CD4-positive, alpha-beta T cell (primary cell): Measurements from ENCODE around the gene BTBD18. TPM values are rescaled to one million over a fixed set of nuclear protein-coding genes. Genes with fewer than 3 reads are reported as not detected.
A peak's percentile ranks its signal among the peaks of the same experiment; 100 is the strongest.

Source experiments
- ATAC-seq: fragments of 200-7000 bp; cut with Tn5 transposase; one replicate; pipeline ENCODE4 v1.10.0; 2022; ENCODE audit warnings: mild to moderate bottlenecking; ENCODE audit not compliant: poor library complexity
- CTCF ChIA-PET: fragments of 350-600 bp; sonication (Branson Sonifier 250); formaldehyde crosslinking; loops from one replicate; lab custom pipeline; 2021; ENCODE audit warnings: antibody characterized with exemption, inconsistent platforms; lab: Charles Lee
- POLR2A ChIA-PET: fragments of 350-600 bp; sonication (Branson Sonifier 250); formaldehyde crosslinking; loops from one replicate; lab custom pipeline; 2021; ENCODE audit warnings: antibody characterized with exemption, inconsistent platforms; lab: Charles Lee
- DNase-seq, 14 experiments: peaks; one replicate each; pipeline ENCODE4 v3.0.0-alpha.2; 2013 to 2020; ENCODE audit warnings: mixed read lengths in 2 of 14
- H3K27ac ChIP-seq, 2 donors: one replicate each; pipeline versions ENCODE4 v1.5.1 to v1.7.0; 2013; ENCODE audit warnings: low read length in 2 of 2, low read depth in 1 of 2, mild to moderate bottlenecking in 1 of 2
- H3K27me3 ChIP-seq, 2 experiments: 1 replicate in 1 of 2; 2 replicates in 1 of 2; pipeline versions ENCODE4 v1.6.1 to v1.7.0; 2013; ENCODE audit warnings: low read length in 2 of 2, control low read depth in 1 of 2, mild to moderate bottlenecking in 1 of 2, moderate library complexity in 1 of 2; ENCODE audit not compliant: insufficient read depth in 2 of 2, control insufficient read depth in 1 of 2
- H3K36me3 ChIP-seq: one replicate; pipeline ENCODE4 v1.6.1; 2013; ENCODE audit warnings: low read length, control low read depth; ENCODE audit not compliant: insufficient read depth
- H3K4me1 ChIP-seq: one replicate; pipeline ENCODE4 v1.6.1; 2013; ENCODE audit warnings: low read length, control low read depth; ENCODE audit not compliant: insufficient read depth
- H3K4me3 ChIP-seq: one replicate; pipeline ENCODE4 v1.5.1; 2013; ENCODE audit warnings: mild to moderate bottlenecking, low read length, moderate library complexity
- H3K9me3 ChIP-seq, 2 experiments: 1 replicate in 1 of 2; 2 replicates in 1 of 2; pipeline versions ENCODE4 v1.6.1 to v1.7.0; 2013; ENCODE audit warnings: low read length in 2 of 2, mild to moderate bottlenecking in 2 of 2, control low read depth in 1 of 2, moderate library complexity in 1 of 2; ENCODE audit not compliant: control insufficient read depth in 1 of 2, insufficient read depth in 1 of 2
- H3K27ac Mint-ChIP-seq: one replicate; pipeline ENCODE4 v1.8.0; 2020; ENCODE audit warnings: mixed read lengths
- H3K27me3 Mint-ChIP-seq: one replicate; pipeline ENCODE4 v1.8.0; 2021; ENCODE audit warnings: mixed read lengths
- H3K36me3 Mint-ChIP-seq: one replicate; pipeline ENCODE4 v1.8.0; 2021; ENCODE audit warnings: low read depth, mixed read lengths
- H3K4me1 Mint-ChIP-seq: one replicate; pipeline ENCODE4 v1.8.0; 2021; ENCODE audit warnings: low read depth, mixed read lengths
- H3K4me3 Mint-ChIP-seq: one replicate; pipeline ENCODE4 v1.8.0; 2020; ENCODE audit warnings: mild to moderate bottlenecking, mixed read lengths
- H3K9me3 Mint-ChIP-seq: one replicate; pipeline ENCODE4 v1.8.0; 2020; ENCODE audit warnings: mixed read lengths
- CTCF ChIP-seq: fragments of 200-600 bp; IDR thresholded peaks from one replicate; pipeline ENCODE4 v1.8.0; 2022; ENCODE audit warnings: antibody characterized with exemption, mild to moderate bottlenecking
- intact Hi-C, 2 experiments: fragments of 100-400 bp; cut with DNase I in 1 of 2; cut with micrococcal nuclease in 1 of 2; formaldehyde crosslinking; loops; one replicate each; pipeline versions ENCODE4 v1.15.1 to v1.9.0; 2023 to 2025; cut with DNase I, micrococcal nuclease
- polyA plus RNA-seq, 2 donors: library from polyadenylated mRNA; unstranded; fragments of 120-200 nt; gene quantifications; one replicate each; pipeline ENCODE4 v1.2.1, GENCODE V29; 2013
- total RNA-seq, 174 experiments: library from RNA in 2 of 174; stranded (reverse) in 2 of 174; gene quantifications; one replicate each; pipeline ENCODE4 v1.2.3 and lab custom pipeline; 2021 to 2026

Gene BTBD18, protein sequence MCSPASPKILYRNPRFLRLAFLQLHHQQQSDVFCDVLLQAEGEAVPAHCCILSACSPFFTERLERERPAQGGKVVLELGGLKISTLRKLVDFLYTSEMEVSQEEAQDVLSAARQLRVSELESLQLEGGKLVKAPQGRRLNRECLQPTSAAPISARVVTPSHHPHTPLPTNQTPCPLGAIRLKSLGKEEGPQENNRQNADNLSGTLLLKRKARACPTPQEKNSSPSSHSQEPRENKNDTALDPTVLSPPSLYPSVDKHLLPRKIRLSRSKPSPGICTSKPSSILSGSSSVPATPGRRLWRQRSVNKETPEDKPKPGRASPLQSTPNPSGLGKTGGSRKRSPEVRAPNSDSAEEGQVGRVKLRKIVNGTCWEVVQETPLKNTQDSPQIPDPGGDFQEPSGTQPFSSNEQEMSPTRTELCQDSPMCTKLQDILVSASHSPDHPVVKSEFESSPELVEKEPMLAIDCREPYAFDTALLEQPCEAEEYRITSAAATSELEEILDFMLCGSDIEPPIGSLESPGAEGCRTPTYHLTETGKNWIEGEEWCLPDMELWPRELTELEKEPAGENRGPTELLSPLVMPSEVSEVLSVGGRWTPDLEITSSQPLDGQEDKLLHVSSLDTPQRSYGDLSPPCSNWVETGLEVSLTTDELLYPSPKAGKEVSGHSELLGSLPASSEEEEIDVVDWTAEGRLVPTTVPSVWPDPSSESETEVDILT
- total RNA-seq (not detected), total RNA-seq (lab: John Stamatoyannopoulos, UW) (0 to 0.28 (median 0) reads per million in 172 experiments)
- polyA plus RNA-seq (2013, experiment 1 of 2) = 0.13 TPM
- polyA plus RNA-seq (2013, experiment 2 of 2) = 0.29 TPM

DNA sequence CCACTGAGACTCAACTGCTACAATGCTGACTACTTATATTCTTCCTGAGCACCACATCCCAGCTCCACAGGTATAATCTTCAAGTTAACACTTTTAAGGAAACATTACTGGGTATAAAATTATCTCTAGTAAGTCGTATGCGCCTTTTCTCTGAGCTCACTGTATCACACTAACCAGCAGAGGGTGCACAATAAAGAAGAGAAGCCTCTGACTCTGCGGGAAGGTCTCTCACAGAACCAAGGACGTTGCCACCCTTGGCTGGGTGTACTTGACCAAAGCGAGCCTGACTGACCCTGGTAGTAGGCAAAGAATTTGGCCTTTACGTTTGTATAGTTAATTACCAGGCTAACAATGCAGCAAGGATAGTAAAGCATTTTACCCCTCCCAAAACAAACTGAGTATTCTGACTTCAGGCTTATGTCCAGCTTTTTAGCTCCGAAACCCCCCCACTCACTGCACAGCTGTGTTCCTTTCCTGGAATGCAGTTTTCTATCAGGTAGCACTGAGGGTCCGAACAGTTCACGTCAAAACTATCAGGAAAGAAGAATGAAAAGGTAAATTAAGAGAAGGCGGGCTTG, at the start of gene BTBD18:
BTBD18 (minus strand) TSS at position 144 of the 578 bp plus-strand sequence. CDS start 631 bp downstream, outside the sequence.
- Mint-ChIP-seq H3K27me3 (no peaks in the 10 kb centered on the region), H3K4me1 (peaks cover 12% of the 10 kb centered on the region), H3K27ac (peak within 1 kb of the TSS; percentile 57), H3K9me3 (no peaks in the 10 kb centered on the region), H3K4me3 (no peak within 1 kb of the TSS), H3K36me3 (peaks cover 19% of the 10 kb centered on the region)
- intact Hi-C loops = loop anchor here (1.0 to 2.0 kb wide), 2 partner anchors 49 kb away; no protein-coding TSS in a partner anchor
- ChIA-PET POLR2A (interaction anchor here (0.7 to 1.4 kb wide), 2 partner anchors 10 to 49 kb away, joined by 3 to 8 read pairs; partner anchors contain the start of gene SELENOH), CTCF (interaction anchor here (0.5 to 2.9 kb wide), 3 partner anchors 38 to 180 kb away, joined by 3 to 21 read pairs (median 3); no protein-coding TSS in a partner anchor)
- Histone ChIP-seq H3K36me3 (peaks cover 5% of the 10 kb centered on the region), H3K4me3 (no peak within 1 kb of the TSS), H3K4me1 (peaks cover 3% of the 10 kb centered on the region), H3K27ac (no peak within 1 kb of the TSS), H3K27me3 (no peaks in the 10 kb centered on the region), H3K9me3 (peaks cover 0 to 6% of the 10 kb centered on the region in 2 experiments)
- peak; percentile 22 for TF ChIP-seq CTCF
- DNase-seq = peak in 3 of 14 experiments; percentile 18 to 37 (median 26)
- peak; percentile 57 for ATAC-seq

- peaks cover 18% of the 10 kb centered on the region for H3K36me3 ChIP-seq
- H3K4me3 Mint-ChIP-seq = no peak overlapping the region
- DNase-seq (peak in 1 of 14 experiments; percentile 18), ATAC-seq (peak; percentile 20)
- H3K4me3 ChIP-seq = no peak overlapping the region
- H3K27ac ChIP-seq = peak overlapping the region in 1 of 2 donors; percentile 45
- CTCF ChIA-PET = interaction anchor here (0.9 to 3.1 kb wide), 29 partner anchors 9 to 308 kb away, joined by 3 to 45 read pairs (median 5); partner anchors contain the start of genes BTBD18, CLP1, CTNND1 and SELENOH
- peaks cover 28% of the 10 kb centered on the region for H3K4me1 Mint-ChIP-seq
- H3K9me3 Mint-ChIP-seq = no peaks in the 10 kb centered on the region
- no peaks in the 10 kb centered on the region for H3K27me3 ChIP-seq
- POLR2A ChIA-PET = interaction anchor here (0.6 to 3.0 kb wide), 12 partner anchors 10 to 233 kb away, joined by 3 to 35 read pairs (median 3); partner anchors contain the start of genes BTBD18, MED19, SELENOH and TMX2
- H3K4me1 ChIP-seq = peaks cover 16% of the 10 kb centered on the region
- H3K27me3 Mint-ChIP-seq = no peaks in the 10 kb centered on the region
- TF ChIP-seq CTCF = no peak
- intact Hi-C loops = loop anchor here (2.0 to 10.0 kb wide), 5 partner anchors 50 to 721 kb away; partner anchors contain the start of genes BTBD18 (in 1 of the 2), MED19 (in 1 of the 2), SELENOH (in 1 of the 2) and TMX2 (in 1 of the 2)
- peaks cover 42% of the 10 kb centered on the region for H3K36me3 Mint-ChIP-seq
- H3K9me3 ChIP-seq = no peaks in the 10 kb centered on the region
- peak overlapping the region; percentile 61 for H3K27ac Mint-ChIP-seq
These were observed 49.5 kb upstream of the BTBD18 start for GRCh38 chr11:57801183-57801485.
